GM08714 (cell line): ENCODE data around the gene GRM5.

Experiments
- H3K4me3 ChIP-seq: fragments of 200-500 bp; sonication (Bioruptor generic); 2 replicates; pipeline ENCODE4 v1.5.1; 2014; ENCODE audit warnings: mild to moderate bottlenecking, low read length, inconsistent platforms
- ZNF274 ChIP-seq: IDR thresholded peaks from 2 replicates; pipeline ENCODE4 v1.6.1; 2012; ENCODE audit warnings: mild to moderate bottlenecking, low read depth, low read length

Gene GRM5

DNA sequence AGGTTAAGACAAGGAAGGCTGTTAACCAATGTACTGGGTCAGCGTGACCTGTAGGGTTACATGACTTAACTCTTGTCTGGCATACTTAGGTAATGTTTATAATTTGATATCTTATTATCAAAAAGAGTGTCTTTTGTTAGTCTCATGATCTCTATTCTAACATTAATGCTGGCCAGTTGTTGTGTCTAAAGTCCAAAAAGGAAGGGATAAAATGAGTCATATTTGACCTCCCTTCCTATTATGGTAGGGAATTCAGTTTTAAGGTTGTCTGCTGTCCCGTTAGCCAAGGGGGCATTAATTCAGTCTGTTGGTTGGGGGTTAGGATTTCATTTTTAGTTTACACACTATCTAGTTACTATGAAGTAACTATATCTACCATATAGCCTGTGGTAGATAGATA is 364.0 kb downstream of the GRM5 start:
- H3K4me3 ChIP-seq: no peak overlapping the region
- no peak for TF ChIP-seq ZNF274

DNA sequence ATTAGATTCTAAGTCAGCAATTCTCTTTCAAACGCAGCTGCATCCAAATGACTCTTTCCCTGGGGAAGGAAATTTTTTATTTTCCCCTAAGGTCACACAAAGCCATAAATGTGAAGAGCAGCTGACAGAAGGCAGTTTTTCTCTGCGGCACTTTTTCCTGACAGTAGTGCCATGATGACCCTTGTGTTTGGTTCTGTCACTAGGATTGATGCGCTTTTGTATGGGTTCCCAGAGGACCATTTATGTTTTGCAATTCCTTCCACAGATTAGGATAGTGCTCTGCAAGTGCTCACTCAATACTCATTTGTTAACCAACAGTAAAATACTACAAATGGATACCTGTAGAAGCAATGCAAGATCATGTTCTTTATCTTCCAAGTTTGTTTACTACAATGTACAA is 368.6 kb downstream of the GRM5 start:
- no peak for TF ChIP-seq ZNF274
- no peak overlapping the region for H3K4me3 ChIP-seq

DNA sequence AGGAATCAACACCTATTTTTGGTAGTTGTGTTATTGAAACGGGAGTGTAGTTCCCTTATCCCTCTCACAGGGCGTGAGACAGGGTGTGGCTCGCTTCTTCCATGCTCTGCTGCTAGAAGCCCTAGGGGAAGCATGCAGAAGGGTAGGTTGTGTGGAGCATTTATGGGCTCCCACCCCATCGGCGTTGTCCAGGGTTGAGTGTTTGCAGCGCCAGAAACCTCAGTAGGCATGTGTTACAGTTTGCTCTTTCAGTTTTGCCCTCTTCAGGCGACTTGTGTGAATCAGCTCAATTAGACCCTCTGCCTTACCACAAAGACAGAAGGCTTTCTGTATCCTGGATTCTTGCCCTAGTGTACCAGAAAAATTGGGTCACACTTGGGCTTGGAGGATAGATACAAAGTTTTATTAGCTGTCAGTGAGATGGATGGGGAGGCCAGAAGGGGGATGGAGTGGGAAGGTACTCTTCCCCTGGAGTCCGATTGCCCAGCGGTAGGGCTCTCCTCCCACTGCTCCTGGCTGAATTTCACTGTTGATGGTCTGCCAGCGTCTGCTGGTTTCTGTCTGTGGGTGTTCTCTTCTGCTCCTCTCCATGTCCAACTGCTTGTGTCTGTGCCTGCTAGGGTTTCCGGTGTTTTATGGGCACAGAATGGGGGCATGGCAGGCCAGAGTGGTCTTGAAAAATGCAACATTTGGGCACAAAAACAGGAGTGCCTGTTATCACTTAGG is 369.9 kb downstream of the GRM5 start:
- H3K4me3 ChIP-seq: no peak overlapping the region
- TF ChIP-seq ZNF274: no peak

DNA sequence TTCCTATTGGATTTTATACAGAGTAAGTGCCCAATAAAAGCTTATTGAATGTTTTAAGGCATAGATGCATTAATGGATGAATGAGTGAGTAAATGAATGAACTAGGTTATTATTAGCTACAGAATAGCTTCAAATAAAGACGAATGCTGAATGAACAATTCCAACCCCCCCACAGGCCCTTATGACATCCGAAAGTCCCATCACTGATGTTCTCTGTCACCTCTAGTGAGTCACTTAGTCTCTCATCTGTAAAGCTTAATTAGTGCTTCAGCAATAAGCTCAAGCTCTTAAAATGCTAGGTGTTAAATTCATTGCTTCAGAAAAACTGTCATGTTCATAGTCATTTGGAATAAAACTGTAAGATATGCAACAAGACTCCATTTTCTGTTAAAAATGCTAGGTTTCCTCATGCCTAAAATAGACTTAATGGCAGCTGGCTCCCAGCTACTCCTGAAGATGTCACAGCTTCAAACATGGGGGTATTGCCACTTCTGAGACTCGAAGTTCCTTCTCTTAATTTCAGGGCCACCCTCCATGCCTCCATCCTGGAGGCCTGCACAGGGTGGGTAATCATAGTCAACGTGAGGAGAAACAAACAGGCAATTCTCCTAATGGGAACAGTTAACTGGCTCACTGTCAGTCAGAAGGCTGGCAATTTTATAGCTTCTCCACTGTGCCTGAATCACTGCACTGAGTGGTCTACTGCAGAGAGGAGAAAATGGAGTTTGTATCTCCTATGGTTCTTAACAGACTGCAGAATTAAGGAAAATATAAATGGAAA is 373.3 kb downstream of the GRM5 start:
- no peak for TF ChIP-seq ZNF274
- no peak overlapping the region for H3K4me3 ChIP-seq

DNA sequence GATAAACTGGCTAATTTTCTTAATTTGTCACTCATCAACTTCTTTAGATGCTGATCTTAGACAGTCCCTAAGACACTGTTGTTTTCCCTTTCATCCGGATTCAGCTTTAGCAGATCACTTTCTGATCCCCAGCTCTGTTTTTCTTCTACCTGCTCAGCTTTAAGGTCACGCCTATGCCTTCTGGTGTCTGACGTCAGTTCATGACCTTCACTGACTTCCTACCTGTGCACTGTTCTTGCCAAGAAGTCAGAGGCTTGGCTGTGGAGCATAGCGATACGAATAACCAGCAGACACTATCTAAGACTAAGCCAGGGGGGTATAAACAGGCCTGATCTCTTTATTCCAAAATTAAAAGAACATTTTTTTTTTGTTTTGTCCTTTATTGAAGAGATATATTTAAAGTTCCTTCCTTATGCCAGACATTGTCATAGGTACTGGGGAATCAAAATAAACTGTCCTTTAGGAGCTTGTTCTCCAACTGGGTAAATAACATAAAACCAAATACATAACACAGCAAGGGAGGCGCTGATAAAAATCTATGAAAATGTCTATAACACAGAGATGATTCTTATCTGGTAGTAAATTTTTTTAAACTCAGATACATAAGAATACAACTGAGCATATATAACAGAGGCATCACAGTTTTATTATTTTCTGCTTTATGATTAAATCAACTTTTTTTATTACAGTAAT is 376.1 kb downstream of the GRM5 start:
- no peak overlapping the region for H3K4me3 ChIP-seq
- TF ChIP-seq ZNF274: no peak

DNA sequence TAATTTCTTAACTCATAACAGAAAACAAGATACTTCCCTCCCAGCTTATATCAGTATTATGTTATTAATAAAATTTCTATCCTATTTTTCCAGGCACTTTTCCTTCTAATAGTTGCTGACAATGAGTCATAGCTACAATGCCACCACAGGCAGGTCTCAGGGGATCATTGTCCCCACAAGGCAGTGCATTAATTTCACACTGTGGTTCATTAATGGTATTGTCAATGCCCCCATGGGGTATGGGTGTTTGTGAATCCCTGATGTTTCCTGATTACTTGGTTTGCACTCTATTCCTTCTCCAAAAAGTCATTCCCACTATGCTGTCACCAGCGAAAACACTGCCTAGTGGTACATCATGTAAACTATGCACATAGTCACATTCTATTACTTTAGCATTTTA is 382.8 kb downstream of the GRM5 start:
- no peak overlapping the region for H3K4me3 ChIP-seq
- TF ChIP-seq ZNF274: no peak

DNA sequence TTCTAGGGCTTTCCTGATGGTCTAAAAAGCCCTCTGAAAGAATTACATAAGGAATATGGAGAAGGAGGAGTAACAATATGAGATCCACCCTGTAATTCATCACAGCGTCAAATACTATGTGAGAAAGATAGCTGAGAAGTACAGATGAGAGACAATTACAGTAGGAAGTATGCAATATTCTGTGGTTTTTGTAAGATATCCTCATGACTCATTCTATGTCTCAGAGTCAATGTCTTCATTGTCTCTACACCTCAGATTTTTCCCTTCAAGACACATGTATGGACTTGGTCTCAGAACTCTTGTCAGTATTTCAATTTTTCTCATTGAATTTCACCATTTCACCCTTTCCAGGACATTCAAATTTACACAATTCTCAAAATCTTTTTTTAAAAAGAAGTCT is 385.0 kb downstream of the GRM5 start:
- no peak for TF ChIP-seq ZNF274
- H3K4me3 ChIP-seq: no peak overlapping the region

DNA sequence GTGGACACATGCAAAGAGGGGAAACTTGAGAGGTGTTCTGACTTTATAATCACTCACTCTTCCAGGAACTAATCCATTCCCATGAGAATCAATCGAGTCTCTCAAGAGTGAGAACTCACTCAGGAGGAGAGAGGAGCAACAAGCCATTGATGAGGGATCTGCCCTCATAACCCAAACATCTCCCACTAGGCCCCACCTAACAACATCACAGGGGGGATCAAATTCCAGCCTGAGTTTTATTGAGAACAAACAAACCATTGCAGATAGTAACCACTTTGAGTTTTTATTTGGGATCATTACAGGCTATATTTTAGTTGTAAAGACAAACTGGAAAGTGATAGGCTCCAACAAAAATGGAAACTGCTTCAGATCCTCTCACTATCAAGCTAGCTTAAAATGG is 399.4 kb downstream of the GRM5 start:
- no peak for TF ChIP-seq ZNF274

DNA sequence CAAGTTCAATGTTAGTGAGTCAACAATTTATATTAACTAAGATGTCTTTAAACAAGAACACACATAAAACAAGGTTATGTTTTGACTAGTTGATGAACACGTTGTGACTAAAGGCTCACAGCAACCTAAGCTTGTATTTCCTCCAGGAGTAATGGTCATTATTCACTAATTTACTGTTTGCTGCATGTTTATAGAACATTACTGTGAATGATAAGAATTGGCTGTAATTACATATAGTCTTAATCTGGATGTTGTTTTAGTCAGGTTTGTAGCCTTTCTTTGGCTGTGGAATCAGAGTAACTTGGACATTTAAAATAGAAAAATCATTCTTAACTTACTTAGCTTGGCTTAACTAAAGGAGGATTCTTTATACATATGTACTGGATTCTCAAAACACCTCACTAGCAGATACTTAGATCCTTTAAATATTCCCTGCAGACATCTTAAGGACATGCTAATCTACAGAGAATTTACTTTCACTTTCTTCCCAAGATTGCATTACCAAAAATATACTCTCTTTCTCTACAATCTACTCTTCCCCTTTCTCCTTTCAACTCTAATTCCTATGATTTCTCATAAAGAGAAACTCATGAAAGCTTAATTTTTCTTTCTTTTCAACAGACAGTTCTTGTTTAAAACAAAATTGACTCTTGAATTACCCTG is 408.6 kb downstream of the GRM5 start:
- TF ChIP-seq ZNF274: no peak
- no peak overlapping the region for H3K4me3 ChIP-seq

More for the DNA sequence above, 399.4 kb downstream of the GRM5 start:
- no peak overlapping the region for H3K4me3 ChIP-seq

DNA sequence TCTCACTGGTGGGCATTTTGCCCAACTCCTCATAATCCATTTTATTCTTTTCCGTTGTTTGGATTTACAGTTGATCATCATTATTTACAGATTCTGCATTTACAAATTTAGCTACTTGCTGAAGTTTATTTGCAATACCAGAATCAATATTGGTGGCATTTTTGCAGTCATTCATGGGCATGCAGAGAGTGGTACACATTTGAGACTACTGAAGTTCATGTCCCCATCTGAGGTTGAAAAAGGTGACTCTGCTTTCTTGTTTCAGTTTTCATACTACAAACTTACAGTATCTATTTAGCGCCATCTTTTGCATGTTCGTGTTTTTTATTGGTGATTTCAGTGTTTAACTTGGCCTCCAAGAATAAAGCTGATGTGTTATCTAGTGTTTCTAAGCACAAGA is 409.5 kb downstream of the GRM5 start:
- TF ChIP-seq ZNF274: no peak

DNA sequence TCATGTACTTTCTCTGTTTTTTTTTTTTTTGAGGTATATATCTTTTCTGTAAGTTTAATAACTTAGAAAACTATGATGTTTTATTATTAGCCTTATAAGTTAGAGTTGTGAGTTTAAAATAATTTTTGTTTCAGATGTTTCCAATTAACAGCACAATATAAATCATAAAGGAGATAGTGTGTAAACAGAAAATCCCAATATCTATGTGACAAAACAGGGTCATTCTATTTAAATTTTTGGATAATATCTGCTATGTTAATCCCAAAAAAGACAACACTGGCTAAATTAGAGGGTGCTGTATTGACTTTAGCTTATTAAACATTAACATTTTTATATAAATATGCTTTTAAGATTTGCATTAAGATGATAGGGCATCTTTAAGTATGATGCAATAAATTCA is 410.1 kb downstream of the GRM5 start:
- no peak for TF ChIP-seq ZNF274
- no peak overlapping the region for H3K4me3 ChIP-seq

More for the DNA sequence above, 409.5 kb downstream of the GRM5 start:
- no peak overlapping the region for H3K4me3 ChIP-seq

DNA sequence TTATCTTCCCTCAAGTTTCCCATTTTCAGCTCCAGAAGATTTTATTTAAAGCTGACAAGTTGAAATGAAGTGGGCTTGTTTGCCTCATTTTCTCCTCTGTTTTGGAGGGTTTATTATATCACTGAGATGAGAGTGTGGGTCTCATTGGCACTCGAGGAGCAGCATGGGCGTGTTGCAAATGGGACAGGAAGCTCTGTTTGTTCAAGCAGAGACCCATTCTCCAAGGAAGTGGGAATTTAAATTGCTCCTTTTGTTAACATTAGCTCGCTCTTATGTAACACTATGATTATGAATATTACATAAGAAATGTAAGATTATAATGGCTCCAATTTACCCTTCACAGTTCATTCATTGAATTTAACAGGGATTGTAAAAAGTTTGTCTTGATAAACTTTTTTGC is 410.6 kb downstream of the GRM5 start:
- H3K4me3 ChIP-seq: no peak overlapping the region
- no peak for TF ChIP-seq ZNF274

DNA sequence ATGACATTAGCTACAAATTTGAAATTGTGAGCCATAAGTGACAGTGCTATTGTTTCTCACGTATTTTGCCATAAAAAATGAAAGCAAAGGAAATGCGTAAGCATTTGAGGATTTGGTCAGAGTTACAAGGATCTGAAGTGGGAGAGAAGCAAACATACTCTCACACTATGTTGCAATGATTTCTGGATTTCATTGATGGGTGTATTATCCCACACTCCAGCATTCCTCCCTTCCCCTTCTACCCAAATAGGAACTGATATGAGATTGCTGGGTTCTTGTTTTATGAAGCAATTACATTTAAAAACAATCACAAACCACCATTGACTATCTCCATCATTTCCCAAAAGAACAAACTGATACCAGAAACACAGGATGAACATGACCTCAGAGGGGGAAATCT is 414.2 kb downstream of the GRM5 start:
- H3K4me3 ChIP-seq: no peak overlapping the region
- TF ChIP-seq ZNF274: no peak

DNA sequence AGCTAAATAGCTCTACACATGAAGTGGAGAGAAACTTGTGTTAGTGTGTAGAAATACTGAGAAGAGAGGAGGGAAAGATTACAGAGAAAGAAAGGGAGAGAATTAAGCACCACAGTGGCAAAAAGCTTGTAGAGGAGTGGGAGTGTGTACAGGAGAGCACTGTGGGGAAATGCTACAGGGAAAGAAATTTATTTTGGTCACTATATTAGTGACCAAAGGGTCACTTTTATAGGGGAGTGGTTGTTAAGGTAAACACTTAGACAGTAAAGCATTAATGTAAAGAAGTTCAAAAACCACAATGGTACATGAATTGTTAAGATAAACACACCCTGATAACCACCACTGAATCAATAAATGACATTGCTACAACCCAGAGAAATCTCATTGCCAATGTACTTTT is 421.1 kb downstream of the GRM5 start:
- no peak overlapping the region for H3K4me3 ChIP-seq
- no peak for TF ChIP-seq ZNF274
